HFF-Myc (cell line): ENCODE results near the gene TNNC1.

ENCODE experiments used
- DNase-seq: peaks from one replicate; pipeline ENCODE4 v3.0.0-alpha.2; 2011; ENCODE audit warnings: low read depth; ENCODE audit errors: extremely low read depth
- H3K4me3 ChIP-seq: replicated peaks from 2 replicates; pipeline ENCODE4 v1.5.1; 2011; ENCODE audit warnings: low read depth, mild to moderate bottlenecking, control low read depth, low read length
- CTCF ChIP-seq: IDR thresholded peaks from 2 replicates; pipeline ENCODE4 v1.5.1; 2012; ENCODE audit warnings: mild to moderate bottlenecking, low read depth, low read length, control low read depth; ENCODE audit errors: missing control alignments

Gene TNNC1

GRCh38 chr3:52444860-52445793 is 8.7 kb downstream of the TNNC1 start, which contains the start of gene SEMA3G:
Gene SEMA3G, minus strand, starts transcription at chr3:52445103. Its CDS starts 76 bp downstream, at chr3:52445027.
- DNase-seq = no peak
- no peak for TF ChIP-seq CTCF
- H3K4me3 ChIP-seq = no peak within 1 kb of the TSS

- no peak for DNase-seq
- no peak overlapping the region for H3K4me3 ChIP-seq
- TF ChIP-seq CTCF = no peak
Observed at GRCh38 chr3:52443791-52444687, 9.8 kb downstream of the TNNC1 start.

- no peak for TF ChIP-seq CTCF
- H3K4me3 ChIP-seq = no peak overlapping the region
- DNase-seq = no peak
Observed at GRCh38 chr3:52443268-52443610, 10.6 kb downstream of the TNNC1 start.

- no peak overlapping the region for H3K4me3 ChIP-seq
Observed at GRCh38 chr3:52442409-52443267, 11.2 kb downstream of the TNNC1 start.

GRCh38 chr3:52441772-52442332 is 12.0 kb downstream of the TNNC1 start:
- no peak overlapping the region for H3K4me3 ChIP-seq
- no peak for TF ChIP-seq CTCF
- no peak for DNase-seq

More at GRCh38 chr3:52442409-52443267, 11.2 kb downstream of the TNNC1 start:
- no peak for TF ChIP-seq CTCF
- DNase-seq = no peak
